Tibial nerve (tissue), 4 donors: Measurements from ENCODE around the gene C2orf76. TPM values are rescaled to one million over a fixed set of nuclear protein-coding genes. Genes with fewer than 3 reads are reported as not detected.

Experiments used
- DNase-seq, 2 donors: peaks; one replicate each; pipeline ENCODE4 v3.0.0-alpha.2; 2019; ENCODE audit warnings: low spot score in 2 of 2
- H3K27ac ChIP-seq, 4 donors: fragments of 200-600 bp; sonication (generic) in 3 of 4; one replicate each; pipeline ENCODE4 v1.5.1; 2017 to 2019; ENCODE audit warnings: mild to moderate bottlenecking in 1 of 4
- H3K27me3 ChIP-seq, 2 donors: fragments of 200-600 bp; sonication (generic) in 1 of 2; one replicate each; pipeline versions ENCODE4 v1.5.1 to v1.6.0; 2017 to 2019
- H3K36me3 ChIP-seq, 3 donors: fragments of 200-600 bp; sonication (generic); one replicate each; pipeline ENCODE4 v1.5.1; 2018 to 2019
- H3K4me1 ChIP-seq, 4 donors: fragments of 200-600 bp; sonication (generic) in 3 of 4; one replicate each; pipeline ENCODE4 v1.5.1; 2017 to 2019
- H3K4me3 ChIP-seq, 4 donors: fragments of 200-600 bp; sonication (generic) in 3 of 4; one replicate each; pipeline ENCODE4 v1.5.1; 2017 to 2019; ENCODE audit warnings: mild to moderate bottlenecking in 1 of 4, moderate library complexity in 1 of 4
- H3K9me3 ChIP-seq, 4 donors: fragments of 200-600 bp; sonication (generic) in 3 of 4; one replicate each; pipeline ENCODE4 v1.5.1; 2017 to 2019
- CTCF ChIP-seq, 5 experiments: fragments of 200-600 bp in 3 of 5; fragments of 450-650 bp in 2 of 5; sonication (generic) in 3 of 5; IDR thresholded peaks; one replicate each; pipeline ENCODE4 v1.5.1; 2016 to 2019; ENCODE audit warnings: antibody characterized with exemption in 5 of 5, mild to moderate bottlenecking in 3 of 5, moderate library complexity in 2 of 5
- EP300 ChIP-seq, 2 donors: sonication (generic); formaldehyde crosslinking; IDR thresholded peaks; one replicate each; pipeline ENCODE4 v1.6.1; 2017; ENCODE audit warnings: antibody characterized with exemption in 2 of 2, mild to moderate bottlenecking in 1 of 2
- POLR2A ChIP-seq, 2 donors: fragments of 450-650 bp; IDR thresholded peaks; one replicate each; pipeline ENCODE4 v1.6.1; 2017; ENCODE audit warnings: antibody characterized with exemption in 2 of 2, mild to moderate bottlenecking in 2 of 2, moderate library complexity in 2 of 2
- WGBS, 2 donors: methylation state at CpG; one replicate each; pipeline ENCODE4 v1.1.5; 2018; 5-methylcytosine and 5-hydroxymethylcytosine counted together
- total RNA-seq, 4 donors: library from RNA; depleted of rRNA; stranded (reverse); fragments of >200 nt; gene quantifications; one replicate each; pipeline ENCODE4 v1.1.0, GENCODE V29; 2016

C2orf76 gene
- total RNA-seq, 4 donors from 2014 or later: 1.4 to 14.2 (median 9.4) TPM

DNA sequence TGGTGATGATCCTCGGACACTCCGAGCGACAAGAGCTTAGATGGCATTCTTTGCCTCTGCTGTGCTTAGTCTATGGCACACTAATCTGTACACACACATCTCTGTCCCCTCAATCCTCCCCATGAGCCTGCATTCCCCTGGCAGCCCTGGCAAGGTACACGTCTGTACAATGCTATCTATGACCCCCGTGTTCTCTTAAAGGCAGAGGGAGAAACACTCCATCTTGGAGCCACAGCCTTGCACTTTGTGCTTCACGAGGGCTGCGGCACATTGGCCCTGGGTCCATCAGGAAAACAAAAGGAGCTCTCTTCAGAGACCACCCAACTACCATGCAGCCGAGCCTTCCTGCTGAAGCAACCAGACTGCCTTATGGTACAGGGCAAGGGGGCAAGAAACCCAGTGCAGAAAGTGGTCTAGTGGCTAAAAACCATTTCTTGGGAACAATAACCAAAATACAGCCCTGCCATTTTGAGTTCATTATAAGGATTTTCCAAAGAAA lies 100.5 kb downstream of the C2orf76 start:
- WGBS, 2 donors: 77 to 88% methylated on average over 8 of the region's 8 CpGs
- peaks cover 0 to 7% (median 0%) of the 10 kb centered on the region in 3 donors for H3K36me3 ChIP-seq
- H3K27ac ChIP-seq: no peak overlapping the region
- H3K4me1 ChIP-seq: no peaks in the 10 kb centered on the region
- DNase-seq: no peak
- no peaks in the 10 kb centered on the region for H3K27me3 ChIP-seq
- H3K4me3 ChIP-seq: no peak overlapping the region
- peaks cover 0 to 6% (median 1%) of the 10 kb centered on the region in 4 donors for H3K9me3 ChIP-seq
- no peak for TF ChIP-seq CTCF (IDR thresholded peaks at IDR 0.05)
- no peak for TF ChIP-seq EP300 (IDR thresholded peaks at IDR 0.05)
- TF ChIP-seq POLR2A (IDR thresholded peaks at IDR 0.05): no peak

DNA sequence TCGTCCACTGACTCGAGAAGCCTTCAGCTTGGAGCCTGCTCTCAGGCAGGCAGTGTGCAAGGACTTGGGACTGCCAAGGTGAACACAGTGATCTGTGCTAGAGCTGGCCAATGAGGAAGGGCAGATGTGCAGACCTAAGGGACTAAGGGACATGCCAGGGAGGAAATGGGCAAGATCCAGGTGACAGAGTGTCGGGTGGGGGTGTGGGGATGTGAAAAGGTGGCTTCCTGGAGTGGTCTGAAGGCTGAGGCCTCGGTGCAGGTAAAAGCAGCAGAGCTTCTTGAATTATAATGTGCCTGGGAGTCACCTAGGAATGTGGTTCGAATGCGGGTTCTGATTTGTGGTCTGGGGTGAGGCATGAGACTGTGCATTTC lies 101.0 kb downstream of the C2orf76 start:
- H3K4me1 ChIP-seq: no peaks in the 10 kb centered on the region
- peaks cover 0 to 7% (median 0%) of the 10 kb centered on the region in 3 donors for H3K36me3 ChIP-seq
- no peak for DNase-seq
- TF ChIP-seq EP300 (IDR thresholded peaks at IDR 0.05): no peak
- TF ChIP-seq CTCF (IDR thresholded peaks at IDR 0.05): no peak
- TF ChIP-seq POLR2A (IDR thresholded peaks at IDR 0.05): no peak
- WGBS, 2 donors: 84 to 90% methylated on average over 6 of the region's 6 CpGs
- peaks cover 0 to 6% (median under 1%) of the 10 kb centered on the region in 4 donors for H3K9me3 ChIP-seq
- H3K4me3 ChIP-seq: no peak overlapping the region
- H3K27me3 ChIP-seq: no peaks in the 10 kb centered on the region
- no peak overlapping the region for H3K27ac ChIP-seq

DNA sequence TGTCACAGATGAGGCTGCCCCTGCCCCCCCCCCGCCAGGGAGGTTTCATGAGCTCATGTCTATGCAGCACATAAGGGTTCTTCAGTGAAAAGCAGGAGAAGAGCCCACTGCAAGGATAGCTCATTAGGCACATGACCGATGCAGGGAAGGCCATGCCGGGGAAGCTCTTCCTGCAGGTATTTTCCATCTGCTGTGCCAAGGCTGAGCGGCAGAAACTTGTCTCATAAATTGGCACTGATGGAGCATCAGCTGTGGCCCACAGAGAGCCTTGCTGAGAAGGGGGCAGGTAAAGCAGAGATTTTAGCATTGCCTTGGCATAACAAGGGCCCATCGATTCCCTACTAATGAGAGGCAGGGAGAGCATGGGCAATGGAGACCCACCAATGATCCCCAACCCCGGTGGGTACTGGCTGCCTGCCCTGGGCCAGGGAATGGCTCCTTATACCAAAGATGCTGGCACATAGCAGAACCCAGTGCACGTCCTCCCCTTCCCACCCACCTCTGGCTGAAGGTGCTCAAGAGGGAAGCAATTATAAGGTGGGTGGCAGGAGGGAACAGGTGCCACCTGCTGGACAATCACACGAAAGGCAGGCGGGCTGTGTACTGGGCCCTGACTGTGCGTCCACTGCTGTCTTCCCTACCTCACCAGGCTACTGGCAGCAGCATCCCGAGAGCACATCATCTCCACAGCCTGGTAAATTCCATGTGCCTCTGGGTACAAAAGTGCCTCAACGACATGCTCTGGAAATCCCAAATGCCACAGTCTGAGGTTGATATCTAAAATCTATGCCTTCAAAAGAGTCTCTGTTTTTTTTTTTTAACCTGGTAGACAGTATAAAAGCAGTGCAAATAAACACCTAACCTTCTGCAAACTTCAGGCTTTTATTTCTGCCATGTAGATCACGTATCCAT lies 101.6 kb downstream of the C2orf76 start:
- Histone ChIP-seq H3K9me3 (no peaks in the 10 kb centered on the region), H3K4me1 (no peaks in the 10 kb centered on the region), H3K4me3 (no peak overlapping the region), H3K27ac (no peak overlapping the region), H3K36me3 (peaks cover 0 to under 1% (median 0%) of the 10 kb centered on the region in 3 donors), H3K27me3 (no peaks in the 10 kb centered on the region)
- no peak for DNase-seq
- WGBS, 2 donors: 68 to 69% methylated on average over 10 to 12 of the region's 13 CpGs
- TF ChIP-seq CTCF (IDR thresholded peaks at IDR 0.05) (peak; percentile 37 to 48 (median 41)), POLR2A (IDR thresholded peaks at IDR 0.05) (no peak)

DNA sequence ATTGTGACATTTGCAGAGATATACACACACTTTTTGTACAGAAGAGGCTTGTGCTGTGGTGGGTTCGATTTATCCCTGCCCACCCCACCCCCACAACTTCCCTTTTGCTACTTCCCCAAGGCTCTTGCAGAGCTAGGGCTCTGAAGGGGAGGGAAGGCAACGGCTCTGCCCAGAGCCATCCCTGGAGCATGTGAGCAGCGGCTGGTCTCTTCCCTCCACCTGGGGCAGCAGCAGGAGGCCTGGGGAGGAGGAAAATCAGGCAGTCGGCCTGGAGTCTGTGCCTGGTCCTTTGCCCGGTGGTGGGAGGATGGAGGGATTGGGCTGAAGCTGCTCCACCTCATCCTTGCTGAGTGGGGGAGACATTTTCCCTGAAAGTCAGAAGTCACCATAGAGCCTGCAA lies 103.0 kb downstream of the C2orf76 start:
- no peaks in the 10 kb centered on the region for H3K9me3 ChIP-seq
- no peak for DNase-seq
- H3K27me3 ChIP-seq: no peaks in the 10 kb centered on the region
- TF ChIP-seq CTCF (IDR thresholded peaks at IDR 0.05) (no peak), POLR2A (IDR thresholded peaks at IDR 0.05) (no peak), EP300 (IDR thresholded peaks at IDR 0.05) (no peak)
- no peak overlapping the region for H3K4me3 ChIP-seq
- peaks cover 0 to 10% (median 4%) of the 10 kb centered on the region in 4 donors for H3K4me1 ChIP-seq
- 60 to 68% methylated on average over 3 to 5 of the region's 5 CpGs for WGBS, 2 donors
- H3K36me3 ChIP-seq: no peaks in the 10 kb centered on the region
- H3K27ac ChIP-seq: no peak overlapping the region

- WGBS, 2 donors: 93 to 95% methylated on average over 23 of the region's 23 CpGs
- H3K4me3 ChIP-seq: no peak overlapping the region
- H3K27ac ChIP-seq: no peak overlapping the region
- TF ChIP-seq CTCF (IDR thresholded peaks at IDR 0.05) (no peak), POLR2A (IDR thresholded peaks at IDR 0.05) (no peak), EP300 (IDR thresholded peaks at IDR 0.05) (no peak)
- no peaks in the 10 kb centered on the region for H3K27me3 ChIP-seq
- H3K4me1 ChIP-seq: peaks cover 0 to 10% (median 4%) of the 10 kb centered on the region in 4 donors
- no peak for DNase-seq
- H3K36me3 ChIP-seq: no peaks in the 10 kb centered on the region
- H3K9me3 ChIP-seq: no peaks in the 10 kb centered on the region
Measured at GRCh38 chr2:119263025-119263424, 103.6 kb downstream of the C2orf76 start.
